SU-DHL-6 (cell line): ENCODE data around the gene ADCY7.

Experiments
- CTCF ChIP-seq: fragments of 200-600 bp; sonication (generic); IDR thresholded peaks from one replicate; pipeline ENCODE4 v1.5.1; 2017; ENCODE audit warnings: antibody characterized with exemption, mild to moderate bottlenecking, low read length, moderate library complexity; ENCODE audit not compliant: insufficient read depth, poor library complexity, severe bottlenecking
- EZH2phosphoT487 ChIP-seq: fragments of 200-600 bp; sonication (generic), shearing (Covaris generic); conservative IDR thresholded peaks from 2 replicates; pipeline ENCODE4 v1.6.1; 2018; ENCODE audit warnings: mild to moderate bottlenecking, antibody characterized with exemption, low read length, moderate library complexity, mixed read lengths

GRCh38 chr16:50266337-50267091 is at the start of gene ADCY7:
- TF ChIP-seq CTCF: no peak
- no peak for TF ChIP-seq EZH2phosphoT487
